ENCODE measurements around the gene APOA5. TPM values are rescaled to one million over a fixed set of nuclear protein-coding genes. Genes with fewer than 3 reads are reported as not detected.

The APOA5 gene
- polyA plus RNA-seq, 2 donors, result not detected

DNA sequence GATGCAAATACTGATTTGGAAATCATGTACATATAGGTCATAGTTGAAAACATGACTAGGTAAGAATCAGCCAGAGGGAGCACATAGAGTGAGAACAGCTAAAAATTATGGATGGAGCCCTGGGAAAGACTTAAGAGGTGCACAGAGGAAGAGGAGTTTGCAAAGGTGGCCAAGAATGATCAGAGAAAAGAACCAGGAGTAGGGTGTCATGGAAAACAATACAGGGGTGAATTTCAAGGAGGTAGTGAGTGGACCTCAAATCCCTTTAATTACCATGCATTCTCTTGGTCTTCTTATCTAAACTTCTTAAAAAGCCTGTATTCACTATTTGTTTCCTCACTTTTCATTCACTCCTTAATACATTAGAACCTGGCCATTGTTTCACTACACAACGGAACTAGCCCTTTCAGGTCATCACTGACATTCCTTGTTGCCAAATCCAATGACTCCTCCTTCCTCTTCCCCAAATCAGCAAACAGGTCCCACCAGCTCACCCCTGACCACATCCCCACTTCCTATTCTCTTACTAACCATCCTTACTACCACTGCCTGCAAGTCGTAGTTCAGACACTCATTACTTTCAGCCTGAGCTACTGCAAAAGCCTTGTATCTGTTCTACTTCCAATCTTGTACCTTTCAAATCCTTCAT, 41.5 kb downstream of the APOA5 start:
- 86 to 90% methylated on average over 2 of the region's 2 CpGs for whole genome bisulfite sequencing, 2 donors
- Histone ChIP-seq H3K9me3 (ENCODE audit: control insufficient read depth in 2 of 2, insufficient read depth in 1 of 2, low read depth in 1 of 2, low read length in 1 of 2) (no peaks in the 10 kb centered on the region), H3K27ac (ENCODE audit: low read depth in 2 of 2, low read length in 1 of 2) (no peak overlapping the region), H3K36me3 (ENCODE audit: control insufficient read depth in 2 of 2, insufficient read depth in 2 of 2, low read length in 1 of 2) (peaks cover 6 to 11% of the 10 kb centered on the region in 2 donors), H3K4me1 (ENCODE audit: control insufficient read depth in 2 of 2, insufficient read depth in 2 of 2, low read length in 1 of 2) (no peaks in the 10 kb centered on the region), H3K4me3 (ENCODE audit: low read depth in 1 of 2, low read length in 2 of 2) (no peak overlapping the region), H3K27me3 (ENCODE audit: control insufficient read depth in 1 of 2, insufficient read depth in 2 of 2, low read length in 2 of 2) (no peaks in the 10 kb centered on the region)

DNA sequence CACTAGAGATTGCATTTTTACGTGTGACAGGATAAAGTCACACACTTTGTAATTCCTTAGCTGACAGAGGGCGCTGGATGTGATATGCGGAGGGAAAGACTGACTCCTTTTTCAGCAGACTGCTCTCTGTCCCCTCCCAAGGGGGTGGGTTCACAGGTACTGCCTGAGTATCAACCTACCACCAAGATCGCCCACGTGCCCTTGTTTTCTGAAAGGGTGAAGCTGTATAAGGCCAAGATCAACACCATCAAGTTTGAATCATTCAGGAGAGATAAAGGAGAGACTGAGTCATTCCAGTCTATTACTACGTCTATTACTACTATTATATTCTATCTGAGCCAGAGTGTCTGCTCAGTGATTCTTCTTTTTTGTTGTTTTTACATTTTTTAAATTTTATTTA, 49.6 kb downstream of the APOA5 start:
- Histone ChIP-seq H3K27me3 (ENCODE audit: control insufficient read depth in 1 of 2, insufficient read depth in 2 of 2, low read length in 2 of 2) (no peaks in the 10 kb centered on the region), H3K4me3 (ENCODE audit: low read depth in 1 of 2, low read length in 2 of 2) (no peak overlapping the region), H3K9me3 (ENCODE audit: control insufficient read depth in 2 of 2, insufficient read depth in 1 of 2, low read depth in 1 of 2, low read length in 1 of 2) (peaks cover 0 to 3% of the 10 kb centered on the region in 2 donors), H3K27ac (ENCODE audit: low read depth in 2 of 2, low read length in 1 of 2) (no peak overlapping the region), H3K4me1 (ENCODE audit: control insufficient read depth in 2 of 2, insufficient read depth in 2 of 2, low read length in 1 of 2) (no peaks in the 10 kb centered on the region), H3K36me3 (ENCODE audit: control insufficient read depth in 2 of 2, insufficient read depth in 2 of 2, low read length in 1 of 2) (peaks cover 0 to 8% of the 10 kb centered on the region in 2 donors)
- WGBS, 2 donors, result 87 to 89% methylated on average over 6 of the region's 6 CpGs

DNA sequence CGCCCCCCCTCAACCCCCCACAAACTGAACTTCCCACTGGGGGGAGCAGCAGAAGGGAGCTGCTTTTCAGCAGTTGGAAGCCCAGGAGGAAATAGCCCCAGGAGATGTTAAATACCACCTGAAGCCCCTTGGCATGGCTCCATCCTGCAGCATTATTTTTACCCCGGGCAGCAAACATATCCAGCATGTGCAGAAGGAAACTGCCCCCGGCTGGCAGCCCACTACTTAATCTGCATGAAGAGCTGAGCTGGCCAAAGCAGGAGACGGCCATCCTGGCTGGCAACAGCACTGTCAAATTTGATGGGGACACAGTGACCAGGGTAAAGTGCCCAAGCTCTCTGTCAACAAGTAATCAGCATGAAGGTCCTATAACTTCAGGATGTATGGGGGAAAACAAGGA, 50.9 kb downstream of the APOA5 start:
- Histone ChIP-seq H3K9me3 (ENCODE audit: control insufficient read depth in 2 of 2, insufficient read depth in 1 of 2, low read depth in 1 of 2, low read length in 1 of 2) (peaks cover 0 to 3% of the 10 kb centered on the region in 2 donors), H3K36me3 (ENCODE audit: control insufficient read depth in 2 of 2, insufficient read depth in 2 of 2, low read length in 1 of 2) (no peaks in the 10 kb centered on the region), H3K4me1 (ENCODE audit: control insufficient read depth in 2 of 2, insufficient read depth in 2 of 2, low read length in 1 of 2) (no peaks in the 10 kb centered on the region), H3K27ac (ENCODE audit: low read depth in 2 of 2, low read length in 1 of 2) (no peak overlapping the region), H3K4me3 (ENCODE audit: low read depth in 1 of 2, low read length in 2 of 2) (no peak overlapping the region), H3K27me3 (ENCODE audit: control insufficient read depth in 1 of 2, insufficient read depth in 2 of 2, low read length in 2 of 2) (no peaks in the 10 kb centered on the region)
- WGBS, 2 donors, result 69 to 71% methylated on average over 4 of the region's 4 CpGs

Other genes with a start within 250 kb of the APOA5 start
- 10 to 100 TPM in 1 of 2 donors, 1 to 10 TPM in 1; 9.6 to 11.4 TPM for gene BUD13, start 18.9 kb downstream of the APOA5 start, polyA plus RNA-seq
- 10 to 100 TPM in 1 of 2 donors, 1 to 10 TPM in 1; 9.9 to 24.4 TPM for gene ZPR1, start 3.9 kb downstream of the APOA5 start, polyA plus RNA-seq
- gene APOA4, start 31.4 kb upstream of the APOA5 start, polyA plus RNA-seq, result under 1 TPM; 0.05 to 0.06 TPM
- gene APOC3, start 38.0 kb upstream of the APOA5 start, polyA plus RNA-seq, result not detected
- gene APOA1, start 45.7 kb upstream of the APOA5 start, polyA plus RNA-seq, result under 1 TPM; 0.08 to 0.10 TPM

Data from esophagus (tissue), 2 donors.